Measurements from ENCODE around the gene SLC10A3. TPM values are rescaled to one million over a fixed set of nuclear protein-coding genes. Genes with fewer than 3 reads are reported as not detected.

Gene SLC10A3
- total RNA-seq, 6 donors from 2014 or later, result 16.8 to 33.4 (median 28.7) TPM

GRCh38 chrX:154512879-154513553, 22.6 kb upstream of the SLC10A3 start:
- no peak for TF ChIP-seq POLR2AphosphoS5 (IDR thresholded peaks at IDR 0.05)
- no peak for TF ChIP-seq POLR2A (IDR thresholded peaks at IDR 0.05)
- no peak for TF ChIP-seq CTCF (IDR thresholded peaks at IDR 0.05)
- no peak for TF ChIP-seq EP300 (IDR thresholded peaks at IDR 0.05)

DNA sequence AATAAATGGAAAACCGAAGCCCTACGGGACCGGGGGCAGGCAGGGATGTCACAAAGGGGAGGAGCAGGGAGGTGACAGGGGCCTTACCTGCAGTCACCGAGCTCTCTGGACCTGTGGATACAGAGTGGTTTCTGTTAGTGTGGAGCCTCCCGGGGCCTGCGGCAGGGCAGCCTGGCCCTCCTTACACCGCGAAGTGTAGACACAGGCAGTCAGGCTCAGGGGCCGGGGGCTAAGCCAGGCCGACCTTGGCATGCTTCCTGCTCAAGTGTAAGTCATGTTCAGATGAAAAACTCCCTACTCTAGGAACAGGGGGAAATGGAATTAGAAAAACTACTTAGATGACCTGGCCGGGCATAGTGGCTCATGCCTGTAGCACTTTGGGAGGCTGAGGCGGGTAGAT, 21.3 kb upstream of the SLC10A3 start:
- H3K27ac ChIP-seq, result peak overlapping the region in 1 of 4 donors; percentile 4
- WGBS, 2 donors, result 76 to 77% methylated on average over 8 to 12 of the region's 12 CpGs

More at GRCh38 chrX:154512879-154513553, 22.6 kb upstream of the SLC10A3 start:
- peaks cover 0 to 22% (median 0%) of the 10 kb centered on the region in 4 donors for H3K4me1 ChIP-seq
- H3K27ac ChIP-seq, result no peak overlapping the region
- no peak for DNase-seq
- no peak for ATAC-seq (ENCODE audit: low FRiP score in 2 of 2)
- 86 to 100% methylated on average over 3 to 16 of the region's 16 CpGs for WGBS, 2 donors
- peaks cover 0 to 9% (median 0%) of the 10 kb centered on the region in 4 donors for H3K27me3 ChIP-seq
- H3K36me3 ChIP-seq, result peaks cover 0 to 9% (median 2%) of the 10 kb centered on the region in 4 donors
- peaks cover 0 to 18% (median 0%) of the 10 kb centered on the region in 4 donors for H3K9me3 ChIP-seq
- H3K4me3 ChIP-seq, result no peak overlapping the region

GRCh38 chrX:154509455-154509854, 19.0 kb upstream of the SLC10A3 start:
- Histone ChIP-seq H3K4me1 (no peaks in the 10 kb centered on the region), H3K4me3 (no peak overlapping the region), H3K27me3 (no peaks in the 10 kb centered on the region), H3K9me3 (peaks cover 0 to 10% (median 0%) of the 10 kb centered on the region in 4 donors), H3K36me3 (peaks cover 0 to 28% (median 14%) of the 10 kb centered on the region in 4 donors), H3K27ac (no peak overlapping the region)
- DNase-seq (no peak), ATAC-seq (ENCODE audit: low FRiP score in 2 of 2) (no peak)
- 93 to 100% methylated on average over 5 of the region's 5 CpGs for WGBS, 2 donors
- TF ChIP-seq POLR2AphosphoS5 (IDR thresholded peaks at IDR 0.05) (no peak), POLR2A (IDR thresholded peaks at IDR 0.05) (no peak), CTCF (IDR thresholded peaks at IDR 0.05) (no peak), EP300 (IDR thresholded peaks at IDR 0.05) (no peak)

More for the DNA sequence above, 21.3 kb upstream of the SLC10A3 start:
- no peak for ATAC-seq (ENCODE audit: low FRiP score in 2 of 2)
- Histone ChIP-seq H3K9me3 (peaks cover 0 to 18% (median 0%) of the 10 kb centered on the region in 4 donors), H3K36me3 (peaks cover 0 to 20% (median 6%) of the 10 kb centered on the region in 4 donors), H3K4me3 (no peak overlapping the region), H3K27me3 (peaks cover 0 to 9% (median 0%) of the 10 kb centered on the region in 4 donors), H3K4me1 (peaks cover 0 to 11% (median 0%) of the 10 kb centered on the region in 4 donors)
- DNase-seq, result no peak
- no peak for TF ChIP-seq POLR2AphosphoS5 (IDR thresholded peaks at IDR 0.05)
- TF ChIP-seq POLR2A (IDR thresholded peaks at IDR 0.05), result no peak
- TF ChIP-seq CTCF (IDR thresholded peaks at IDR 0.05), result no peak

DNA sequence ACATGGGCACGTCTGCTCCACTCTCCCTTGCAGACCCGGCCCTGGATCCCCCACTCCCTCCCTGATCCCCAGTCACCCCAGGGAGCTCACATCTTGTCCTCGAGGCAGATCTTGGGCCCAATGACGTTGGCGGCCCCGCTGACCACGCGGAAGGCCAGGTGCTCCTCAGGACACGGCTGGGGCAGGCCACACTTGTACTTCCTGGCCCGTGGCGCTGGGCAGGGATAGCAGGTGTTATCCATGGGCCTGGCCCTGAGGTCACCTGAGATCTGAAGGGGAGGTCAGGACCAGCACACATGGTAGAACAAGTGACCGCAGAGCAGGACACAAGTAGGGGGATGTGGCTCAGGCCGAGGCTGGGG, 17.9 kb upstream of the SLC10A3 start:
- TF ChIP-seq POLR2A (IDR thresholded peaks at IDR 0.05) (no peak), POLR2AphosphoS5 (IDR thresholded peaks at IDR 0.05) (no peak), CTCF (IDR thresholded peaks at IDR 0.05) (no peak), EP300 (IDR thresholded peaks at IDR 0.05) (no peak)
- 80 to 100% methylated on average over 1 to 13 of the region's 13 CpGs for WGBS, 2 donors
- Histone ChIP-seq H3K27ac (no peak overlapping the region), H3K9me3 (peaks cover 0 to 10% (median 0%) of the 10 kb centered on the region in 4 donors), H3K27me3 (no peaks in the 10 kb centered on the region), H3K36me3 (peaks cover 0 to 28% (median 14%) of the 10 kb centered on the region in 4 donors), H3K4me3 (no peak overlapping the region), H3K4me1 (no peaks in the 10 kb centered on the region)
- DNase-seq (no peak), ATAC-seq (ENCODE audit: low FRiP score in 2 of 2) (no peak)

Measured in upper lobe of left lung (tissue), 6 donors.